Activated naive CD8-positive, alpha-beta T cell treated with anti-CD3 and anti-CD28 coated beads, Interleukin-2, amount 10 ng/mL, durations not matched to agents 7 days and 5 days (primary cell): ENCODE results near the gene KRT38. TPM values are rescaled to one million over a fixed set of nuclear protein-coding genes. Genes with fewer than 3 reads are reported as not detected.

Experiments used
- ATAC-seq: fragments of 150-1000 bp; cut with Tn5 transposase; one replicate; pipeline ENCODE4 v1.10.0; 2021; ENCODE audit warnings: low read depth, moderate library complexity
- POLR2A ChIA-PET: fragments of 350-600 bp; sonication (Branson Sonifier 250); formaldehyde crosslinking; loops from one replicate; lab custom pipeline; 2021; ENCODE audit warnings: antibody characterized with exemption; lab: Charles Lee
- DNase-seq: peaks from one replicate; pipeline ENCODE4 v3.0.0; 2021
- H3K27ac Mint-ChIP-seq: one replicate; pipeline ENCODE4 v1.8.0; 2022; ENCODE audit warnings: mild to moderate bottlenecking, mixed read lengths
- H3K27me3 Mint-ChIP-seq: one replicate; pipeline ENCODE4 v1.8.0; 2022; ENCODE audit warnings: mild to moderate bottlenecking, moderate library complexity, mixed read lengths
- H3K36me3 Mint-ChIP-seq: one replicate; pipeline ENCODE4 v1.8.0; 2021; ENCODE audit warnings: mild to moderate bottlenecking, mixed read lengths
- H3K4me1 Mint-ChIP-seq: one replicate; pipeline ENCODE4 v1.8.0; 2021; ENCODE audit warnings: mixed read lengths
- H3K4me3 Mint-ChIP-seq: one replicate; pipeline ENCODE4 v1.8.0; 2022; ENCODE audit warnings: mild to moderate bottlenecking, moderate library complexity, mixed read lengths
- H3K9me3 Mint-ChIP-seq: one replicate; pipeline ENCODE4 v1.8.0; 2021; ENCODE audit warnings: mixed read lengths
- total RNA-seq, 2 experiments: library from RNA; stranded (reverse); gene quantifications; one replicate each; pipeline ENCODE4 v1.2.3, GENCODE V29; 2021

The KRT38 gene
- total RNA-seq, result not detected

GRCh38 chr17:41440531-41441033 is at the start of gene KRT38:
KRT38 (minus strand) TSS chr17:41440983; CDS start chr17:41440921, 62 bp downstream.
- no peak for ATAC-seq
- Mint-ChIP-seq H3K9me3 (no peaks in the 10 kb centered on the region), H3K36me3 (no peaks in the 10 kb centered on the region), H3K27ac (no peak within 1 kb of the TSS), H3K4me3 (no peak within 1 kb of the TSS), H3K27me3 (peaks cover 13% of the 10 kb centered on the region), H3K4me1 (no peaks in the 10 kb centered on the region)
- POLR2A ChIA-PET, result no interaction called here
- DNase-seq, result no peak

- H3K36me3 Mint-ChIP-seq, result no peaks in the 10 kb centered on the region
- DNase-seq (no peak), ATAC-seq (no peak)
- H3K4me1 Mint-ChIP-seq, result peaks cover 5% of the 10 kb centered on the region
- no peaks in the 10 kb centered on the region for H3K9me3 Mint-ChIP-seq
- H3K27me3 Mint-ChIP-seq, result peaks cover 4% of the 10 kb centered on the region
- no peak within 1 kb of the TSS for H3K4me3 Mint-ChIP-seq
- POLR2A ChIA-PET, result no interaction called here
- H3K27ac Mint-ChIP-seq, result no peak within 1 kb of the TSS
Measured at GRCh38 chr17:41489531-41489930, 48.7 kb upstream of the KRT38 start, which contains the start of gene KRT36. KRT36 (minus strand) TSS chr17:41489910; CDS start chr17:41489864, 46 bp downstream.

- ATAC-seq (no peak), DNase-seq (peak; percentile 49)
- POLR2A ChIA-PET, result no interaction called here
- H3K4me1 Mint-ChIP-seq, result peaks cover 5% of the 10 kb centered on the region
- no peaks in the 10 kb centered on the region for H3K36me3 Mint-ChIP-seq
- no peaks in the 10 kb centered on the region for H3K9me3 Mint-ChIP-seq
- H3K4me3 Mint-ChIP-seq, result no peak overlapping the region
- H3K27me3 Mint-ChIP-seq, result peaks cover 4% of the 10 kb centered on the region
- no peak overlapping the region for H3K27ac Mint-ChIP-seq
Measured at GRCh38 chr17:41486809-41487530, 46.2 kb upstream of the KRT38 start.

- Mint-ChIP-seq H3K4me3 (no peak overlapping the region), H3K9me3 (no peaks in the 10 kb centered on the region), H3K36me3 (no peaks in the 10 kb centered on the region), H3K27ac (no peak overlapping the region), H3K4me1 (peaks cover 5% of the 10 kb centered on the region), H3K27me3 (peaks cover 2% of the 10 kb centered on the region)
- ATAC-seq (no peak), DNase-seq (no peak)
- POLR2A ChIA-PET, result no interaction called here
Measured at GRCh38 chr17:41486316-41486715, 45.5 kb upstream of the KRT38 start.

GRCh38 chr17:41484920-41485904 is 44.4 kb upstream of the KRT38 start:
- Mint-ChIP-seq H3K4me1 (peaks cover 2% of the 10 kb centered on the region), H3K27ac (no peak overlapping the region), H3K27me3 (peaks cover 2% of the 10 kb centered on the region), H3K9me3 (no peaks in the 10 kb centered on the region), H3K4me3 (no peak overlapping the region), H3K36me3 (no peaks in the 10 kb centered on the region)
- no peak for ATAC-seq
- no peak for DNase-seq
- POLR2A ChIA-PET, result no interaction called here

GRCh38 chr17:41483991-41484826 is 43.4 kb upstream of the KRT38 start:
- H3K27me3 Mint-ChIP-seq, result peaks cover 2% of the 10 kb centered on the region
- no peaks in the 10 kb centered on the region for H3K4me1 Mint-ChIP-seq
- H3K27ac Mint-ChIP-seq, result no peak overlapping the region
- no peaks in the 10 kb centered on the region for H3K9me3 Mint-ChIP-seq
- DNase-seq (no peak), ATAC-seq (no peak)
- no peak overlapping the region for H3K4me3 Mint-ChIP-seq
- H3K36me3 Mint-ChIP-seq, result no peaks in the 10 kb centered on the region
- POLR2A ChIA-PET, result no interaction called here

- POLR2A ChIA-PET, result no interaction called here
- Mint-ChIP-seq H3K27me3 (peaks cover 2% of the 10 kb centered on the region), H3K36me3 (no peaks in the 10 kb centered on the region), H3K4me1 (no peaks in the 10 kb centered on the region), H3K9me3 (no peaks in the 10 kb centered on the region), H3K4me3 (no peak overlapping the region), H3K27ac (no peak overlapping the region)
- ATAC-seq, result no peak
- DNase-seq, result no peak
Measured at GRCh38 chr17:41483531-41483930, 42.7 kb upstream of the KRT38 start.

GRCh38 chr17:41481036-41481435 is 40.3 kb upstream of the KRT38 start, which contains the start of gene KRT35:
KRT35 (minus strand) TSS chr17:41481151; CDS start chr17:41481097, 54 bp downstream.
- Mint-ChIP-seq H3K9me3 (no peaks in the 10 kb centered on the region), H3K36me3 (no peaks in the 10 kb centered on the region), H3K4me1 (no peaks in the 10 kb centered on the region), H3K4me3 (no peak within 1 kb of the TSS), H3K27me3 (no peaks in the 10 kb centered on the region), H3K27ac (no peak within 1 kb of the TSS)
- POLR2A ChIA-PET, result no interaction called here
- no peak for DNase-seq
- ATAC-seq, result no peak

GRCh38 chr17:41480581-41480980 is 39.8 kb upstream of the KRT38 start:
- POLR2A ChIA-PET, result no interaction called here
- H3K9me3 Mint-ChIP-seq, result no peaks in the 10 kb centered on the region

GRCh38 chr17:41480136-41480535 is 39.4 kb upstream of the KRT38 start:
- Mint-ChIP-seq H3K4me3 (no peak overlapping the region), H3K4me1 (no peaks in the 10 kb centered on the region), H3K27ac (no peak overlapping the region), H3K27me3 (no peaks in the 10 kb centered on the region), H3K36me3 (no peaks in the 10 kb centered on the region), H3K9me3 (no peaks in the 10 kb centered on the region)
- POLR2A ChIA-PET, result no interaction called here
- DNase-seq (no peak), ATAC-seq (no peak)

More at GRCh38 chr17:41480581-41480980, 39.8 kb upstream of the KRT38 start:
- H3K27me3 Mint-ChIP-seq, result no peaks in the 10 kb centered on the region
- ATAC-seq (no peak), DNase-seq (no peak)
- H3K4me1 Mint-ChIP-seq, result no peaks in the 10 kb centered on the region
- H3K4me3 Mint-ChIP-seq, result no peak overlapping the region
- H3K36me3 Mint-ChIP-seq, result no peaks in the 10 kb centered on the region
- no peak overlapping the region for H3K27ac Mint-ChIP-seq

- H3K27ac Mint-ChIP-seq, result no peak overlapping the region
Measured at GRCh38 chr17:41478237-41478636, 37.5 kb upstream of the KRT38 start.

GRCh38 chr17:41476866-41477815 is 36.4 kb upstream of the KRT38 start:
- POLR2A ChIA-PET, result no interaction called here
- H3K27ac Mint-ChIP-seq, result no peak overlapping the region
- ATAC-seq, result no peak
- H3K4me3 Mint-ChIP-seq, result no peak overlapping the region
- H3K9me3 Mint-ChIP-seq, result no peaks in the 10 kb centered on the region
- H3K4me1 Mint-ChIP-seq, result no peaks in the 10 kb centered on the region
- no peak for DNase-seq
- H3K36me3 Mint-ChIP-seq, result no peaks in the 10 kb centered on the region
- peaks cover 7% of the 10 kb centered on the region for H3K27me3 Mint-ChIP-seq

More at GRCh38 chr17:41478237-41478636, 37.5 kb upstream of the KRT38 start:
- peaks cover 7% of the 10 kb centered on the region for H3K27me3 Mint-ChIP-seq
- H3K36me3 Mint-ChIP-seq, result no peaks in the 10 kb centered on the region
- no peaks in the 10 kb centered on the region for H3K9me3 Mint-ChIP-seq
- DNase-seq (no peak), ATAC-seq (no peak)
- H3K4me1 Mint-ChIP-seq, result no peaks in the 10 kb centered on the region
- POLR2A ChIA-PET, result no interaction called here
- H3K4me3 Mint-ChIP-seq, result no peak overlapping the region
